Liver (tissue), 9 donors: ENCODE measurements around the gene ZBP1. TPM values are rescaled to one million over a fixed set of nuclear protein-coding genes. Genes with fewer than 3 reads are reported as not detected.

Experiments
- DNase-seq: peaks from one replicate; pipeline ENCODE4 v3.0.0-alpha.2; 2017; ENCODE audit warnings: low spot score
- H3K27ac ChIP-seq, 2 donors: one replicate each; pipeline ENCODE4 v1.7.0; 2013; ENCODE audit warnings: inconsistent platforms in 2 of 2, low read length in 2 of 2, control low read depth in 1 of 2, low read depth in 1 of 2, mild to moderate bottlenecking in 1 of 2
- H3K27me3 ChIP-seq, 4 donors: one replicate each; pipeline versions ENCODE4 v1.6.1 to v1.7.0; 2013; ENCODE audit warnings: low read length in 3 of 4, inconsistent platforms in 1 of 4, mild to moderate bottlenecking in 1 of 4, moderate library complexity in 1 of 4; ENCODE audit not compliant: control insufficient read depth in 4 of 4, insufficient read depth in 4 of 4
- H3K36me3 ChIP-seq, 4 donors: one replicate each; pipeline versions ENCODE4 v1.6.1 to v1.7.0; 2013; ENCODE audit warnings: low read length in 3 of 4, mild to moderate bottlenecking in 3 of 4, low read depth in 1 of 4, moderate library complexity in 1 of 4; ENCODE audit not compliant: control insufficient read depth in 4 of 4, insufficient read depth in 3 of 4
- H3K4me1 ChIP-seq, 4 donors: one replicate each; pipeline versions ENCODE4 v1.6.1 to v1.7.0; 2013; ENCODE audit warnings: low read length in 3 of 4, mild to moderate bottlenecking in 3 of 4, moderate library complexity in 1 of 4; ENCODE audit not compliant: control insufficient read depth in 4 of 4, insufficient read depth in 4 of 4
- H3K4me3 ChIP-seq, 3 donors: one replicate each; pipeline versions ENCODE4 v1.6.1 to v1.7.0; 2013; ENCODE audit warnings: low read length in 3 of 3, control low read depth in 1 of 3, low read depth in 1 of 3, mild to moderate bottlenecking in 1 of 3
- H3K9ac ChIP-seq, 2 donors: one replicate each; pipeline ENCODE4 v1.7.0; 2013; ENCODE audit warnings: low read length in 2 of 2, mild to moderate bottlenecking in 2 of 2, moderate library complexity in 2 of 2, control low read depth in 1 of 2, low read depth in 1 of 2
- H3K9me3 ChIP-seq, 4 donors: one replicate each; pipeline versions ENCODE4 v1.6.1 to v1.7.0; 2013; ENCODE audit warnings: low read length in 3 of 4; ENCODE audit not compliant: control insufficient read depth in 4 of 4
- ATF3 ChIP-seq: IDR thresholded peaks from 2 replicates; pipeline ENCODE4 v1.6.1; 2016; ENCODE audit warnings: antibody characterized with exemption
- CTCF ChIP-seq: fragments of 150-350 bp; IDR thresholded peaks from 2 replicates; pipeline ENCODE4 v1.5.1; 2017; ENCODE audit warnings: improper control_type of control experiment, low read depth, low read length; ENCODE audit not compliant: missing input control
- EGR1 ChIP-seq, 2 donors: IDR thresholded peaks; 2 replicates each; pipeline ENCODE4 v1.6.1; 2016 to 2018; ENCODE audit warnings: antibody characterized with exemption in 2 of 2, low read depth in 2 of 2
- FOXA1 ChIP-seq: IDR thresholded peaks from 2 replicates; pipeline ENCODE4 v1.6.1; 2016; ENCODE audit warnings: antibody characterized with exemption
- FOXA2 ChIP-seq: IDR thresholded peaks from 2 replicates; pipeline ENCODE4 v1.6.1; 2016; ENCODE audit warnings: antibody characterized with exemption
- GABPA ChIP-seq, 2 donors: IDR thresholded peaks in 1 of 2; conservative IDR thresholded peaks in 1 of 2; 2 replicates each; pipeline ENCODE4 v1.6.1; 2016; ENCODE audit warnings: antibody characterized with exemption in 2 of 2, mild to moderate bottlenecking in 1 of 2, moderate library complexity in 1 of 2
- HNF4A ChIP-seq, 2 donors: conservative IDR thresholded peaks; 2 replicates each; pipeline ENCODE4 v1.6.1; 2016; ENCODE audit warnings: antibody characterized with exemption in 2 of 2, mild to moderate bottlenecking in 2 of 2
- HNF4G ChIP-seq: IDR thresholded peaks from 2 replicates; pipeline ENCODE4 v1.6.1; 2016; ENCODE audit warnings: antibody characterized with exemption
- JUND ChIP-seq, 2 donors: IDR thresholded peaks; 2 replicates each; pipeline ENCODE4 v1.6.1; 2016; ENCODE audit warnings: antibody characterized with exemption in 2 of 2
- MAX ChIP-seq: IDR thresholded peaks from 2 replicates; pipeline ENCODE4 v1.6.1; 2016; ENCODE audit warnings: antibody characterized with exemption
- NR2F2 ChIP-seq: IDR thresholded peaks from 2 replicates; pipeline ENCODE4 v1.6.1; 2016; ENCODE audit warnings: antibody characterized with exemption
- RAD21 ChIP-seq, 2 donors: IDR thresholded peaks; 2 replicates each; pipeline ENCODE4 v1.6.1; 2016; ENCODE audit warnings: antibody characterized with exemption in 2 of 2, mild to moderate bottlenecking in 2 of 2
- REST ChIP-seq: IDR thresholded peaks from 2 replicates; pipeline ENCODE4 v1.6.1; 2016; ENCODE audit warnings: antibody characterized with exemption, mild to moderate bottlenecking
- RXRA ChIP-seq, 2 donors: IDR thresholded peaks; 2 replicates each; pipeline ENCODE4 v1.6.1; 2017 to 2018; ENCODE audit warnings: antibody characterized with exemption in 2 of 2, mild to moderate bottlenecking in 1 of 2
- SP1 ChIP-seq: IDR thresholded peaks from 2 replicates; pipeline ENCODE4 v1.6.1; 2018; ENCODE audit warnings: antibody characterized with exemption, mild to moderate bottlenecking
- TAF1 ChIP-seq: conservative IDR thresholded peaks from 2 replicates; pipeline ENCODE4 v1.6.1; 2016; ENCODE audit warnings: antibody characterized with exemption, mild to moderate bottlenecking
- YY1 ChIP-seq: IDR thresholded peaks from 2 replicates; pipeline ENCODE4 v1.6.1; 2016; ENCODE audit warnings: antibody characterized with exemption, mild to moderate bottlenecking
- WGBS: extraction: QIAGEN DNeasy Blood & Tissue Kit; methylation state at CpG from one replicate; pipeline ENCODE4 v1.1.7; 2013; 5-methylcytosine and 5-hydroxymethylcytosine counted together
- polyA plus RNA-seq, 2 donors: library from polyadenylated mRNA; stranded (reverse) in 1 of 2; unstranded in 1 of 2; fragments of 200-250 nt in 1 of 2; fragments of >200 nt in 1 of 2; fragmentation: Nextera tagmentation in 1 of 2; extraction: Ambion mirVana in 1 of 2; gene quantifications; one replicate each; pipeline versions ENCODE4 v1.2.1 to v1.2.3, GENCODE V29; 2013 to 2015
- total RNA-seq, 2 donors: library from RNA; depleted of rRNA; stranded (reverse); fragments of >200 nt; gene quantifications; one replicate each; pipeline ENCODE4 v1.2.3, GENCODE V29; 2014
- donor health status: healthy.
- donor health status: healthy.
- donor health status: healthy.
- donor health status: healthy.
- donor health status: healthy.

Gene ZBP1
- total and polyA plus RNA-seq, 4 donors, result 0.06 to 0.42 (median 0.13) TPM

- Histone ChIP-seq H3K9ac (peak overlapping the region in 1 of 2 donors; percentile 83), H3K4me1 (peaks cover 9 to 68% (median 33%) of the 10 kb centered on the region in 4 donors), H3K9me3 (no peaks in the 10 kb centered on the region), H3K36me3 (no peaks in the 10 kb centered on the region), H3K27ac (peak overlapping the region; percentile 89 to 92), H3K27me3 (no peaks in the 10 kb centered on the region), H3K4me3 (no peak overlapping the region)
- no peak for DNase-seq
- TF ChIP-seq JUND (IDR thresholded peaks at IDR 0.05) (no peak), REST (no peak), HNF4A (conservative IDR thresholded peaks at IDR 0.05) (no peak), EGR1 (IDR thresholded peaks at IDR 0.05; ENCODE audit: low read depth in 2 of 2) (no peak), GABPA (IDR thresholded peaks at IDR 0.05 in 1 of 2, conservative IDR thresholded peaks at IDR 0.05 in 1 of 2) (no peak), HNF4G (no peak), RAD21 (IDR thresholded peaks at IDR 0.05) (no peak), MAX (no peak), NR2F2 (no peak), CTCF (no peak), SP1 (no peak), FOXA1 (no peak), FOXA2 (no peak), RXRA (IDR thresholded peaks at IDR 0.05) (no peak), YY1 (no peak), ATF3 (no peak)
- 85% methylated on average over 10 of the region's 10 CpGs for WGBS
These were observed 61.0 kb downstream of the ZBP1 start for GRCh38 chr20:57559289-57559634.

GRCh38 chr20:57558614-57559288 lies 61.5 kb downstream of the ZBP1 start:
- Histone ChIP-seq H3K9me3 (no peaks in the 10 kb centered on the region), H3K36me3 (no peaks in the 10 kb centered on the region), H3K27ac (peak overlapping the region; percentile 89 to 92), H3K9ac (peak overlapping the region; percentile 43 to 83), H3K4me1 (peaks cover 9 to 69% (median 35%) of the 10 kb centered on the region in 4 donors), H3K4me3 (peak overlapping the region in 1 of 3 donors; percentile 1), H3K27me3 (no peaks in the 10 kb centered on the region)
- no peak for DNase-seq
- 31% methylated on average over 15 of the region's 15 CpGs for WGBS
- TF ChIP-seq HNF4A (conservative IDR thresholded peaks at IDR 0.05) (peak; percentile 25 to 58), REST (peak; percentile 38), JUND (IDR thresholded peaks at IDR 0.05) (peak; percentile 71 to 91), CTCF (no peak), TAF1 (no peak), ATF3 (peak; percentile 66), FOXA2 (peak; percentile 28), EGR1 (IDR thresholded peaks at IDR 0.05; ENCODE audit: low read depth in 2 of 2) (no peak), SP1 (peak; percentile 51), HNF4G (no peak), NR2F2 (no peak), GABPA (IDR thresholded peaks at IDR 0.05 in 1 of 2, conservative IDR thresholded peaks at IDR 0.05 in 1 of 2) (no peak)
